Fibroblast of the conjunctiva (primary cell): ENCODE data around the gene GRIP2.

ENCODE experiments used
- DNase-seq: peaks from one replicate; pipeline ENCODE4 v3.0.0-alpha.2; 2010; ENCODE audit warnings: low read depth

Gene GRIP2

GRCh38 chr3:14505803-14506500 lies 34.2 kb downstream of the GRIP2 start:
- DNase-seq = no peak

GRCh38 chr3:14505001-14505802 lies 34.9 kb downstream of the GRIP2 start:
- no peak for DNase-seq

- no peak for DNase-seq
These were observed 36.5 kb downstream of the GRIP2 start for GRCh38 chr3:14503706-14504065.

- DNase-seq = no peak
These were observed 37.0 kb downstream of the GRIP2 start for GRCh38 chr3:14503033-14503705.

- no peak for DNase-seq
These were observed 37.7 kb downstream of the GRIP2 start for GRCh38 chr3:14502472-14502871.

GRCh38 chr3:14497321-14497720 lies 42.8 kb downstream of the GRIP2 start:
- no peak for DNase-seq

- no peak for DNase-seq
These were observed 43.8 kb downstream of the GRIP2 start for GRCh38 chr3:14496351-14496750.

GRCh38 chr3:14494973-14495300 lies 45.2 kb downstream of the GRIP2 start:
- DNase-seq = no peak

GRCh38 chr3:14494279-14494972 lies 45.7 kb downstream of the GRIP2 start:
- no peak for DNase-seq

GRCh38 chr3:14492948-14493881 lies 46.9 kb downstream of the GRIP2 start:
- DNase-seq = no peak

- DNase-seq = no peak
These were observed 48.5 kb downstream of the GRIP2 start for GRCh38 chr3:14491396-14492190.

- DNase-seq = no peak
These were observed 49.3 kb downstream of the GRIP2 start for GRCh38 chr3:14490831-14491230.

GRCh38 chr3:14490255-14490654 lies 49.9 kb downstream of the GRIP2 start:
- no peak for DNase-seq

GRCh38 chr3:14489641-14490040 lies 50.5 kb downstream of the GRIP2 start:
- DNase-seq = no peak

GRCh38 chr3:14488286-14489041 lies 51.7 kb downstream of the GRIP2 start:
- no peak for DNase-seq

GRCh38 chr3:14487821-14488220 lies 52.3 kb downstream of the GRIP2 start:
- DNase-seq = no peak

GRCh38 chr3:14487086-14487485 lies 53.1 kb downstream of the GRIP2 start:
- DNase-seq = no peak

GRCh38 chr3:14486460-14486859 lies 53.7 kb downstream of the GRIP2 start:
- no peak for DNase-seq

GRCh38 chr3:14485981-14486380 lies 54.2 kb downstream of the GRIP2 start:
- DNase-seq = no peak

GRCh38 chr3:14484741-14485140 lies 55.4 kb downstream of the GRIP2 start:
- DNase-seq = no peak
